SJSA1 (cell line): ENCODE results near the gene USP19. TPM values are rescaled to one million over a fixed set of nuclear protein-coding genes. Genes with fewer than 3 reads are reported as not detected.
A peak's percentile ranks its signal among the peaks of the same experiment; 100 is the strongest.

ENCODE experiments used
- DNase-seq, 2 experiments: peaks; one replicate each; pipeline ENCODE4 v3.0.0-alpha.2; 2015 to 2020; ENCODE audit warnings: low spot score in 2 of 2, low read depth in 1 of 2
- H3K27ac ChIP-seq: fragments of 250-450 bp; sonication (Bioruptor Pico); 2 replicates; pipeline ENCODE4 v1.5.1; 2020; ENCODE audit warnings: mild to moderate bottlenecking, moderate library complexity
- H3K27me3 ChIP-seq: fragments of 250-450 bp; sonication (Bioruptor Pico); replicated peaks from 2 replicates; pipeline ENCODE4 v1.5.1; 2020; ENCODE audit warnings: mild to moderate bottlenecking, moderate library complexity
- H3K36me3 ChIP-seq: fragments of 250-450 bp; sonication (Bioruptor Pico); 2 replicates; pipeline ENCODE4 v1.5.1; 2020; ENCODE audit warnings: mild to moderate bottlenecking
- H3K4me1 ChIP-seq: fragments of 250-450 bp; sonication (Bioruptor Pico); replicated peaks from 2 replicates; pipeline ENCODE4 v1.6.1; 2021; ENCODE audit warnings: mild to moderate bottlenecking
- H3K4me3 ChIP-seq: fragments of 250-450 bp; sonication (Bioruptor Pico); 2 replicates; pipeline ENCODE4 v1.5.1; 2020; ENCODE audit warnings: mild to moderate bottlenecking
- H3K9me3 ChIP-seq: fragments of 250-450 bp; sonication (Bioruptor Pico); replicated peaks from 2 replicates; pipeline ENCODE4 v1.5.1; 2020; ENCODE audit warnings: mild to moderate bottlenecking
- total RNA-seq: library from RNA; depleted of rRNA; stranded (reverse); fragments of >200 nt; shearing (Covaris generic); gene quantifications from 2 replicates; pipeline ENCODE4 v1.2.3, GENCODE V29; 2014; rRNA removed

Gene USP19
- total RNA-seq, 1 experiment from 2014 or later = 21.5 TPM

DNA sequence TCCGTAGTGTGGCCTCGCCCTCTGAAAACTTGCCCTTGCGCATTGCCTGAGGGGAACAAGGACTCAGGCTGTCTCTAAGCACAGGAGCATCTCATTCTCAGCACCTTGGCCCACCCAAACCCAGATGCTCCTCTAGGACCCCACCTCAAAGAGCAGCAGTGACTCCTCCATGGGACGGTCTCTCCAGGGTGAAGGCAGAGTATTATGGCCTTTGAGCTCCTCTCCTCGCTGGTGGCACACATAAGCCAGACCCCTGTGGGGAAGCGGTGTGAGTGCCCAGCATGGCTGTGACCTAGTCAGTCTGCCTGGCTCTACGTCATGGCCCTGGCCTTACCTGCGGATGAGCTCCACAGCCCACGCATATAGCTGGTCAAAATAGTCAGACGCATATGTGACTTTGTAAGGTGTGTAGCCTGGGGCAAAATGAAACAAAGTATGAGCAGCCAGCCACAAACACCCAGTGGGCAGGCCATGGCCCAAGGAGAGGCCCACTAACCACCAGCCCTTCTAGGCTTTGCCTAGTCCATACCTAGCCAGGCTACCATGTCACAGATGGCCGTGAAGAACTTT, 20.5 kb downstream of the USP19 start:
- peaks cover 79% of the 10 kb centered on the region for H3K36me3 ChIP-seq
- no peak overlapping the region for H3K27ac ChIP-seq
- DNase-seq = no peak
- H3K27me3 ChIP-seq = no peaks in the 10 kb centered on the region
- no peak overlapping the region for H3K4me3 ChIP-seq
- H3K4me1 ChIP-seq = peaks cover 8% of the 10 kb centered on the region
- H3K9me3 ChIP-seq = no peaks in the 10 kb centered on the region

DNA sequence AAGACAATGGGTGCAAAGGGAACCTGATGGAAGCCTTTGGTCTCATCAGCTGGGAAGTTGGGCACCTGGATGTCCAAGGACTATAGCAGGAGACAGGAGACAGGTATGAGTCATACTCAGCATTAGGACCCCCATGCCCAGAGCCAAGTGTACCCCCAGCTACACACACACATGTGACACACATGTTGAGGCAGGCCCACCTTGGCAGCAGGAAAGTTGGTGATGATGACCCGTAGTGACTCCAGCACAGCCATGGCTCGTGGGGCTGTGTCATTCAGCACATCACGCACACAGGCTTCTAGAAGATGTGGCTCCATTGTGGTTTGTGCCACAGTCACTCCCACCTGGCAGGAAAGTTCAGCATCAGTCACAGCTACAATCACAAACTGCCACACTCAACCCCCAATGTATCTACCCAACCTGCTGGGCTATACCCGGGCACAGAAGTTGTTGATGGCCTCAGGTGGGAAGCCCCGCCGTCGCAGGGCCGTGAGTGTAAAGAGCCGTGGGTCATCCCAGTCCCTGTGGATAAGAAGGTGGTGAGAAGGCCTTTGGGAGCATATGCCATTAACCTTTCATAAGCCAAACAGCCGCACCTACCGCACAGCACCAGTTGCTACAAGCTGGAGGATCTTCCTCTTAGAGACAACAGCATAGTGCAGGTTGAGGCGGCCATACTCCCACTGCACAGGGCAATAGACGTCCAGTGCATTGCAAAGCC, 21.6 kb downstream of the USP19 start:
- no peak overlapping the region for H3K27ac ChIP-seq
- no peaks in the 10 kb centered on the region for H3K9me3 ChIP-seq
- H3K36me3 ChIP-seq = peaks cover 76% of the 10 kb centered on the region
- H3K4me1 ChIP-seq = peaks cover 13% of the 10 kb centered on the region
- DNase-seq = no peak
- no peaks in the 10 kb centered on the region for H3K27me3 ChIP-seq
- no peak overlapping the region for H3K4me3 ChIP-seq

DNA sequence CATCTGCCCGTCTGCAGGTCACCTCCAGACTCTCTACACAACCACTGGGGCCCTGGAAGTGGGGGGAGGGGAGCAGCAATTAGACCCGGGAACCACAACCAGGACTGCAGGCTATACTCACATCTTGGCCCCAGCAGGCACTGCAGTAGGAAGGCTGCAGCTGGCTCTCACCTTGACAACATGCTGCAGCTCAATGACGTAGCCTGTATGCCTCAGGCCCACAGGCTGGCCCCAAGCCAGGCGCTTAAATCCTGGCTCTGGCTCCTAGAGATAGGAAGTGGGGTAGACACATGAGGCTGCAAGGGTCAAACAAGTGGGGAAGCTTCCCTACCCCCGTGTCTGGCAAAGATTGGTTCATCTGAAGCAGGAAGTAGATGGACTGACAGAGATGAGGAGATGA, 22.2 kb downstream of the USP19 start:
- DNase-seq = no peak
- H3K36me3 ChIP-seq = peaks cover 75% of the 10 kb centered on the region
- H3K4me1 ChIP-seq = peaks cover 7% of the 10 kb centered on the region
- no peak overlapping the region for H3K4me3 ChIP-seq
- H3K9me3 ChIP-seq = no peaks in the 10 kb centered on the region
- no peaks in the 10 kb centered on the region for H3K27me3 ChIP-seq
- H3K27ac ChIP-seq = no peak overlapping the region

DNA sequence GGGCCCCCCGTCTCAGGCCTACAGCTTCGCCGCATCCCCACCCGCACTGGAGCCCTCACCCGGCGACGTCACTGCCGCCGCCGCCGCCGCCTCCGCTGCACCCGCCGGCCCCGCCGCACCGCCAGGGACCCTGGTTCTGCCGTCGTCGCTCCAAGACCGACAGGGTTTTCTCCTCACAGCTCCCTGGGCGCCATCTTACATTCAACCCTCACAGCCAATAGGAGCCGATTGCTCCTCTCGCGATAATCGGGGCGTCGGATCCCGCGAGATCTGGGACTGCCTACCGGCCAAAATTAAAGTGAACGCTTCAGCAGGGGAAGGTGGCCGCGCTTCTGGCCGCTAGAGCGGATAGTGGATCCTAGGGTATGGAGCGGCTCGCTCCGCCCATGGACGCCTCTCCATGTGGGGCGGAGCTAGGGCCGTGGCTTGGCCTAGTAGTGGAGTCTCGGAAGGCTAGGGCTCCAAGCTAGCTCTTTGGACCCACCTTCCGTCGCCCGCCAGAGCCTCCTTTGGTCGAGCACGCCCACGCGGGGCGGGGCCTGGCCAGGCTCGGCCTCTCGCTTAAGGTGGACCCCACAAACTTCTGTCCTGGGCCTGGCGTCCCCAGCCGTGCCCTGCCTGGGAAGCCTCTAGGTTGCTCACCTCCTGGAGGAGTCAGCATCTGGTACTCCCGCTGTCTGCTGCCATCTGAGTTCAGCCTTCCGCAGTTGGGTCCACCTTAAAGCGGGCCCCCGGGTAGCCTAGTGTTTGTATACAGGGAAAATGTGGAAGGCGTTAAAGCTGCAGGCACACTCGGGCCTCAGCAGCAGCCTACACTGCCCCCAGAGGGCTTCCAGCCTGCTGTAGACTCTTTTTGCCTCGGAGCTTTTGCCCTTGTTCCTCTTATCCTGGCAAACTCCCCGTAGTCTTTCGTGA, 26.5 kb downstream of the USP19 start, which contains the start of gene QRICH1:
TSS of gene QRICH1 (minus strand) at position 219 of the 915 bp plus-strand sequence. CDS start 17,054 bp downstream, outside the sequence.
- H3K9me3 ChIP-seq = no peaks in the 10 kb centered on the region
- peaks cover 67% of the 10 kb centered on the region for H3K36me3 ChIP-seq
- peak within 1 kb of the TSS; percentile 88 for H3K27ac ChIP-seq
- H3K4me3 ChIP-seq = peak within 1 kb of the TSS; percentile 68
- DNase-seq = peak; percentile 97 to 99
- H3K27me3 ChIP-seq = no peaks in the 10 kb centered on the region
- peaks cover 14% of the 10 kb centered on the region for H3K4me1 ChIP-seq

DNA sequence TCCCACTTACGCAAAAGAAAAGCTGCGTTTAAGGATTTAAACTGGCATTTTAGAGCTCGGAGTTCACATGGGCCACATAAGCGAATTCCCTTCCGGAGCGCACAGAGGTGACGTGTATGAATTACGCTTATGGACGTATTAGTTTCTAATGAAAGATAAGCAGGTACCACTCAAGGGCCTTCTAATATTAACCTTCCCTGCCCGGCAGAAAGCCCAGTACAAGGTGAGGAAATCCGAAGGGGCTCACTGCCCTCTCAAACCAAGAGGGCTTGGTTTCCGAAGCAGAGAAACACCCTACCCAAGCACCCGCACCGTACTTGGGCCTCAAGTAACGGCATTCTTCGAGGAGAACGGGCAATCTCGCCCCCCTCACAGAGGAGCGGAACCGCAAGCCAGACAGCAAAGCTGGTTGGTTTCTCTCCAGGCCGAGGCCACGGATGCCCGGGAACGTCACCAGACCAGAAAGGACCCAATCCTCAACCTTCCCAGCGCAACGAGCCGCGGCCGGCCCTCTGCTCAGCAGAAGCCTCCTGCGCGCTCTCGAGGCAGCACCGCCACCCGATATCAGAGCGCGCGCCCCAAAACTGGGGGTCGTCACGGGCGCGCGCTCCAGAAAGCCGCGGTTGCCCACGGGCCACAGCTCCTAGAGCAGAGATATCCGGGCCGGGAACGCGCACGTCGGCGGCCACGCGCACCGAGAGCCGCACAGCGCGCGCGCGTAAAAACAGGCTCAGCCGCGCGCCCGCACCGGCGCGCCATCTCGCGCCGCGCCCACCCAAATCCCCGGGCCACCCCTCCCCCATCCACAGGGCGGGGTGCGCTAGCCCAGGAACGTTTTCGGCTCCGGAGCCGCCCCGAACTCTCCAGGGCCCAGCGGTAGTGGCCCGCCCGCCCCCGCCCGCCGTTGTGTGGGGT, 27.4 kb downstream of the USP19 start:
- H3K27ac ChIP-seq = peak overlapping the region; percentile 88
- H3K9me3 ChIP-seq = no peaks in the 10 kb centered on the region
- no peaks in the 10 kb centered on the region for H3K27me3 ChIP-seq
- peak; percentile 70 to 77 for DNase-seq
- peak overlapping the region; percentile 68 for H3K4me3 ChIP-seq
- peaks cover 58% of the 10 kb centered on the region for H3K36me3 ChIP-seq
- H3K4me1 ChIP-seq = peaks cover 14% of the 10 kb centered on the region

DNA sequence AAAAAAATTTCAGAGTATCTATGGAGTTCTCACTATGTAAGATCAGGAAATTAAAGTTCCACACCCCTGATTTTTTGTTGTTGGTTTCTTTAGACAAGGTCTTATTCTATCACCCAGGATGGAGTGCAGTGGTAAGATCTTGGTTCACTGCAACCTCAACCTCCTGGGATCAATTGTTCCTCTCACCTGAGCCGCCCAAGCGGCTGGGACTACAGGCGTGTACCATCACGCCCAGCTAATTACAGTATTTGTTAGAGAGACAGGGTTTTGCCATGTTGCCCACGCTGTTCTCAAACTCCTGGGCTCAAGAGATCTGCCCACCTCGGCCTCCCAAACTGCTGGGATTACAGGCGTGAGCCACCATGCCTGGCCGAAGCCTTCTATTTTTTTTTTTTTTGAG, 39.2 kb downstream of the USP19 start:
- H3K4me1 ChIP-seq = no peaks in the 10 kb centered on the region
- H3K27ac ChIP-seq = no peak overlapping the region
- no peak for DNase-seq
- peaks cover 16% of the 10 kb centered on the region for H3K36me3 ChIP-seq
- no peaks in the 10 kb centered on the region for H3K9me3 ChIP-seq
- no peak overlapping the region for H3K4me3 ChIP-seq
- no peaks in the 10 kb centered on the region for H3K27me3 ChIP-seq

DNA sequence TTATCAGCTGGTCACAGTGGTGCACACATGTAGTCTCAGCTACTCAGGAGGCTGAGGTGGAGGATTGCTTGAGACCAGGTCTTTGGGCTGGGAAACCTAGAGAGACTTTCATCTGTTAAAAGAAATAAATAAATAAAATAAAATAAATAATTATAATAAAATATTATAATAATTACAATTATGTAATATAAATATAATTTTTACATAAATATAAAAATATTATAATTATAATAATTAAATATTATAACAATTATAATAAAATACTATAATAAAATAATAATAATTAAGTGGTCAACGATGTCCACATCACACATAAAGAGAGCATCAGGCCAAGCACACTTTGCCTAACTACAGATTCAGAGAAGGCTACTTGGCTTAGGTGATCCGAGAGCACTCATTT, 41.4 kb downstream of the USP19 start:
- H3K9me3 ChIP-seq = no peaks in the 10 kb centered on the region

DNA sequence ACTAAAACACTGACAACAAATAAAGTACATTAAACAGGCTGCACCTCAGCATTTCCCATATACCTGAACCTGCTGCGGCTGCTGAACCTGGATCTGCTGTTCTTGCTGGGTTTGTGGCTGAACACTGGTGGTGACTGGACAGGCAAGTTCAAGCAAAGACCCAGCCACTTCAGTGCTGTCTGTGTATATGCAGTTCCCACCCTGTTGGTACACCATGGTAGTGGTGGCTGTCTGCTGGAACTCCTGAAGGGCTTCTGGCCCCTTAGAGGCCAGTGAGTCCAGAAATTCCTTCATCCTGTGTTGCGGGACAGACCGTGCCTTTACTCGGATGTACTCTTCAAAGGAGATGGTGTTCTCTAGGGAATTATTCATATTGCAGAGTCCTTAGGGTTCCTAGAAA, 44.0 kb downstream of the USP19 start:
- Histone ChIP-seq H3K36me3 (peaks cover 55% of the 10 kb centered on the region), H3K4me3 (no peak overlapping the region), H3K9me3 (no peaks in the 10 kb centered on the region), H3K4me1 (no peaks in the 10 kb centered on the region), H3K27me3 (no peaks in the 10 kb centered on the region), H3K27ac (no peak overlapping the region)
- DNase-seq = no peak

More for the DNA sequence above, 41.4 kb downstream of the USP19 start:
- DNase-seq = no peak
- H3K27ac ChIP-seq = no peak overlapping the region
- H3K27me3 ChIP-seq = no peaks in the 10 kb centered on the region
- H3K4me1 ChIP-seq = no peaks in the 10 kb centered on the region
- peaks cover 35% of the 10 kb centered on the region for H3K36me3 ChIP-seq
- no peak overlapping the region for H3K4me3 ChIP-seq

DNA sequence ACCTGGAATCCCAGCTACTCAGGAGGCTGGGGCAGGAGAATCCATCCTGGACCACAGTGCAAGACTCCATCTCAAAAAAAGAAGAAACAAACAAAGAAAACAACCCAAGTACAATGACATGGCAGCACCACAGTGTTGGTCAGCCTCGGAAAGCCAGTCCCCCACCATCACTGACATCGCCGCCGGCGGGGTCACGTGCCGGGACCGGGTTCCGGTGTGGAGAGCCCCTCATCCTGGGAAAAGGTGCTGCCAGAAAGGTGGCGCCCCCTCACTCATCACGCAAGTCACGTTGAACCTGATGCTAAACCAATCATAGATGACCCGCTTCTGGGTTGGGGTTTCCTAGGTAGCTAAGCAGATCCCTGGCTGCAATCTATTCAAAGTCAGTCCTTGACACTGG, 44.5 kb downstream of the USP19 start:
- Histone ChIP-seq H3K27ac (no peak overlapping the region), H3K9me3 (no peaks in the 10 kb centered on the region), H3K4me3 (no peak overlapping the region), H3K4me1 (no peaks in the 10 kb centered on the region), H3K36me3 (peaks cover 60% of the 10 kb centered on the region), H3K27me3 (no peaks in the 10 kb centered on the region)
- no peak for DNase-seq

Other genes with a start within 250 kb of the USP19 start
- gene SLC25A20, start 221.9 kb downstream of the USP19 start, total RNA-seq = 21.9 and 32.6 TPM in 2 replicates
- gene ARIH2, start 202.0 kb downstream of the USP19 start, total RNA-seq = 85.5 and 93.4 TPM in 2 replicates
- gene P4HTM, start 130.6 kb downstream of the USP19 start, total RNA-seq = 25.5 and 34.4 TPM in 2 replicates
- 35.5 and 36.8 TPM in 2 replicates for gene WDR6, start 113.4 kb downstream of the USP19 start, total RNA-seq
- 22.6 and 27.2 TPM in 2 replicates for gene DALRD3, start 102.2 kb downstream of the USP19 start, total RNA-seq
- gene NDUFAF3, start 98.7 kb downstream of the USP19 start, total RNA-seq = 54.3 and 109 TPM in 2 replicates
- gene IMPDH2, start 91.4 kb downstream of the USP19 start, total RNA-seq = 105 and 128 TPM in 2 replicates
- gene QRICH1, start 26.8 kb downstream of the USP19 start, total RNA-seq = 37.8 and 77.3 TPM in 2 replicates
- 98.5 and 111 TPM in 2 replicates for gene QARS1, start 16.1 kb downstream of the USP19 start, total RNA-seq
- 97.2 and 171 TPM in 2 replicates for gene LAMB2, start 12.2 kb upstream of the USP19 start, total RNA-seq
- gene CCDC71, start 45.5 kb upstream of the USP19 start, total RNA-seq = 23.8 and 24.7 TPM in 2 replicates
- 18.6 and 27.3 TPM in 2 replicates for gene KLHDC8B, start 50.8 kb upstream of the USP19 start, total RNA-seq
- 0.50 and 2.1 TPM in 2 replicates for gene C3orf62, start 156.4 kb upstream of the USP19 start, total RNA-seq
- gene USP4, start 219.2 kb upstream of the USP19 start, total RNA-seq = 7.8 and 11.5 TPM in 2 replicates
- gene GPX1, start 237.5 kb upstream of the USP19 start, total RNA-seq = 226 and 326 TPM in 2 replicates